Ascending aorta (tissue), 2 donors: ENCODE data around the gene SQSTM1. TPM values are rescaled to one million over a fixed set of nuclear protein-coding genes. Genes with fewer than 3 reads are reported as not detected.
"Not testable (repeated sequence)": the region's sequence is repeated elsewhere in the genome, so short reads cannot be mapped to it uniquely, and the experiment has no call there.

Source experiments
- DNase-seq, 2 donors: peaks; one replicate each; pipeline ENCODE4 v3.0.0-alpha.2; 2019; ENCODE audit warnings: low spot score in 2 of 2
- H3K27ac ChIP-seq, 2 donors: fragments of 200-600 bp; sonication (generic); one replicate each; pipeline ENCODE4 v1.5.1; 2016 to 2017; ENCODE audit warnings: mild to moderate bottlenecking in 1 of 2
- H3K27me3 ChIP-seq: fragments of 200-600 bp; sonication (generic); one replicate; pipeline ENCODE4 v1.5.1; 2017
- H3K36me3 ChIP-seq, 2 donors: fragments of 200-600 bp; sonication (generic); one replicate each; pipeline ENCODE4 v1.5.1; 2016
- H3K4me1 ChIP-seq, 2 donors: fragments of 200-600 bp; sonication (generic); one replicate each; pipeline ENCODE4 v1.5.1; 2016 to 2017; ENCODE audit warnings: mild to moderate bottlenecking in 1 of 2
- H3K4me3 ChIP-seq, 2 donors: fragments of 200-600 bp; sonication (generic); one replicate each; pipeline ENCODE4 v1.5.1; 2016 to 2017; ENCODE audit warnings: mild to moderate bottlenecking in 1 of 2
- H3K9me3 ChIP-seq, 2 donors: fragments of 200-600 bp; sonication (generic); one replicate each; pipeline ENCODE4 v1.5.1; 2016
- intact Hi-C: fragments of 100-400 bp; cut with DNase I; formaldehyde crosslinking; loops from one replicate; pipeline ENCODE4 v1.15.1; 2023
- total RNA-seq: library from RNA; depleted of rRNA; stranded (reverse); fragments of >200 nt; gene quantifications from one replicate; pipeline ENCODE4 v1.1.0, GENCODE V29; 2016
- TF ChIP-seq, protein P1 (sequence below), 3 experiments: fragments of 200-600 bp in 2 of 3; fragments of 450-650 bp in 1 of 3; sonication (generic) in 2 of 3; IDR thresholded peaks; one replicate each; pipeline ENCODE4 v1.5.1; 2016 to 2019; ENCODE audit warnings: antibody characterized with exemption in 3 of 3, mild to moderate bottlenecking in 1 of 3, moderate library complexity in 1 of 3

SQSTM1 gene
- total RNA-seq, 1 donor from 2014 or later, result 476 TPM

DNA sequence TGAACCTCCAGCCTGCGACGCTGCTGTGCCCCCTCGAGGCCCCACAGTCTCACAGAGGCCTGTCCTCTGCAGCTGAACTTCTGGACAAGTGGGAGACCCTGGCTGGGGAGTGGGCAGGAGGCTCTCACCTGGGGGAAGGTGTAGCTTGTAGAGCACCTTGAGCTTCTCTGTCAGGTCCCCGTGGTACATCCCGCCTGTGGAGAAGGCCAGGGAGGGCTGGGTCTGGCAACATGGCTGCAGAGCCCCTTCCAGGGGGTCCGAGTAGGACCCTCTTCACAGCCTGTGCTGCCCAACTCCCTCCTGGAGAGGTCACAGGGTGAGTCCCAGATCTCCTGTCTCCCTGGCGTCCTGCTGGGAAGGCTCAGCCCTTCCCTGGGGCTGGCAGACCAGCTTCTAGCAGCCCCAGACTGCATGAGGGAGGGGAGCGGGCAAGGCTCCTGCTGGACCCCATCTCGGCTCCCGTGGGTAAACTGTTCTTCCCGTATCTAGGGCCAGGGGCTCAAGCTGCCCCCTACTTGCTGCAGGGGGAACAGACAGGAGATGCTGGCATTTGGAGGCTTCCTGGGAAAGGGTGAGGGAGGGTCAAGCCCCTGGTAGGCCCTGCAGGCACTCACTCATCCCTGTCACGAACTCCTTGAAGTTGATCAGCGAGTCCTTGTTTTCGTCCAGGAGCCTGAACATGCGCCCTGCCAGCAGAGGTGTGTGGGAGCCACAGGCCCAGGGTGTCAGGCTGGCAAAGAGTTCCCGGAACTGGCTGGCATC lies 49.1 kb downstream of the SQSTM1 start:
- intact Hi-C loops, result no loop called here
- H3K27me3 ChIP-seq, result no peaks in the 10 kb centered on the region

DNA sequence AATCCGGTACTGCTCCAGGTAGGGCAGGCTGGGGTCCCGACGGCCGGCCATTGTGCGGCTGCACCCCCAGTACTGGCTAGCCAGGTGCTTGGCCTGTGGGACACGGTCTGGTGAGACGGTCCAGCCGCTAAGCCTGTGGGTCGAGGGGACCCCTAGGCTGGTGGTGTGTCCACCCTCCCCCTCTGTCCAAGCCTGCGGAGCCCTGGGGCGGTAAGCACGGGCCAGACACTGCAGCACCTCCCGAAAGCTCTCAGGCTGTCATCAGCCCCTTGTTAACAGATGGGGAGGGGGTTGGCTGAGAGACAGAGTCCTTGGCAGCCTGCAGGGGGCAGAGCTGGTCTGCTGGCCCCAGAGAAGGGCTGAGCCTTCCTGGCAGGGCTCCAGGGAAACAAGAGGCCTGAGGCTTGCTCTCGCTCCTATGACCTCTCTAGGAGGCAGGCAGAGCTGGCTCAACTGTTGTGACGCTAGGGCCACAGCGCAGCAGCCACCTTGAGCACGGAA lies 49.7 kb downstream of the SQSTM1 start:
- H3K27ac ChIP-seq, result no peak overlapping the region
- no peaks in the 10 kb centered on the region for H3K4me1 ChIP-seq
- H3K9me3 ChIP-seq, result no peaks in the 10 kb centered on the region
- DNase-seq, result no peak
- TF ChIP-seq, protein P1, sequence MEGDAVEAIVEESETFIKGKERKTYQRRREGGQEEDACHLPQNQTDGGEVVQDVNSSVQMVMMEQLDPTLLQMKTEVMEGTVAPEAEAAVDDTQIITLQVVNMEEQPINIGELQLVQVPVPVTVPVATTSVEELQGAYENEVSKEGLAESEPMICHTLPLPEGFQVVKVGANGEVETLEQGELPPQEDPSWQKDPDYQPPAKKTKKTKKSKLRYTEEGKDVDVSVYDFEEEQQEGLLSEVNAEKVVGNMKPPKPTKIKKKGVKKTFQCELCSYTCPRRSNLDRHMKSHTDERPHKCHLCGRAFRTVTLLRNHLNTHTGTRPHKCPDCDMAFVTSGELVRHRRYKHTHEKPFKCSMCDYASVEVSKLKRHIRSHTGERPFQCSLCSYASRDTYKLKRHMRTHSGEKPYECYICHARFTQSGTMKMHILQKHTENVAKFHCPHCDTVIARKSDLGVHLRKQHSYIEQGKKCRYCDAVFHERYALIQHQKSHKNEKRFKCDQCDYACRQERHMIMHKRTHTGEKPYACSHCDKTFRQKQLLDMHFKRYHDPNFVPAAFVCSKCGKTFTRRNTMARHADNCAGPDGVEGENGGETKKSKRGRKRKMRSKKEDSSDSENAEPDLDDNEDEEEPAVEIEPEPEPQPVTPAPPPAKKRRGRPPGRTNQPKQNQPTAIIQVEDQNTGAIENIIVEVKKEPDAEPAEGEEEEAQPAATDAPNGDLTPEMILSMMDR (IDR thresholded peaks at IDR 0.05), result no peak
- H3K27me3 ChIP-seq, result no peaks in the 10 kb centered on the region
- intact Hi-C loops, result no loop called here
- H3K36me3 ChIP-seq, result peaks cover 77 to 92% of the 10 kb centered on the region in 2 donors
- no peak overlapping the region for H3K4me3 ChIP-seq

More for the DNA sequence above, 49.1 kb downstream of the SQSTM1 start:
- no peak for DNase-seq
- TF ChIP-seq, protein P1 (IDR thresholded peaks at IDR 0.05), result no peak
- Histone ChIP-seq H3K9me3 (no peaks in the 10 kb centered on the region), H3K27ac (no peak overlapping the region), H3K4me3 (no peak overlapping the region), H3K4me1 (no peaks in the 10 kb centered on the region), H3K36me3 (peaks cover 79 to 92% of the 10 kb centered on the region in 2 donors)

DNA sequence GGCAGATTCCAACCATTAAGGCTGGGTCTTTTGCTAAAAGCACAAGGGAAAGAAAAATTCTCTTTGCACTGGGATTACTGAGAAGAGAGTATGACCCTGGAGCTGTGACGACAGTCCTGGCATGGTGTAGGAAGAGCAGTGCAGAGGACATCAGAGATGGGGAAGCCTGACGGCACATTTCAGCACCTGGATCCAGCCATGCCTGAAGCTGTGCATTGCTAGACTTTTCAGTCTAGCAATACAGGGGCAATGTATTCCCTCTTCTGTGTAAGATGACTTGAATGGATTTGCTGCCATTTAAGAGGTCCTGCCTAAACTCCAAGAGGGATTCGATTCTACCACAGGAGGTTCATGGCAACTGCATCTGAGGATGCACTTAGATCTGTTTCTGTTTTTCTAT lies 50.2 kb downstream of the SQSTM1 start:
- no peak overlapping the region for H3K4me3 ChIP-seq
- DNase-seq, result no peak
- H3K4me1 ChIP-seq, result no peaks in the 10 kb centered on the region
- intact Hi-C loops, result no loop called here
- no peaks in the 10 kb centered on the region for H3K27me3 ChIP-seq
- no peak overlapping the region for H3K27ac ChIP-seq
- TF ChIP-seq, protein P1 (IDR thresholded peaks at IDR 0.05), result no peak
- peaks cover 73 to 91% of the 10 kb centered on the region in 2 donors for H3K36me3 ChIP-seq
- no peaks in the 10 kb centered on the region for H3K9me3 ChIP-seq

DNA sequence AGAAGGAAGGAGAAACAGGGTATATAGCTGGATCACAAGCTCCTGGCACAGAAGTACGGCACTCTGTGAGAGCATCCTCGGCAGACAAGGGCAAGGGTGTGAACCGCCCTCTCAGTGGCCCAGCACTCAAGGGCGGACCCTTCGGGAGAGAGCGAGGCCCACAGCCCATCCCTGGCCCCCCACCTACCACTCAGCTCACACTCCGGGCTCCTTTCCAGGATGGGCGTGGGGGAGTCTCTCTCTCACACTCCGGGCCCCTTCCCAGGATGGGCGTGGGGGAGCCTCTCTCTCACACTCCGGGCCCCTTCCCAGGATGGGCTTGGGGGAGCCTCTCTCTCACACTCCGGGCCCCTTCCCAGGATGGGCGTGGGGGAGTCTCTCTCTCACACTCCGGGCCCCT lies 50.8 kb downstream of the SQSTM1 start:
- H3K27ac ChIP-seq, H3K27me3 ChIP-seq, intact Hi-C loops, H3K9me3 ChIP-seq, DNase-seq, H3K4me3 ChIP-seq, H3K4me1 ChIP-seq: not testable (repeated sequence)
- H3K36me3 ChIP-seq, result peaks cover 77 to 91% of the 10 kb centered on the region in 2 donors

DNA sequence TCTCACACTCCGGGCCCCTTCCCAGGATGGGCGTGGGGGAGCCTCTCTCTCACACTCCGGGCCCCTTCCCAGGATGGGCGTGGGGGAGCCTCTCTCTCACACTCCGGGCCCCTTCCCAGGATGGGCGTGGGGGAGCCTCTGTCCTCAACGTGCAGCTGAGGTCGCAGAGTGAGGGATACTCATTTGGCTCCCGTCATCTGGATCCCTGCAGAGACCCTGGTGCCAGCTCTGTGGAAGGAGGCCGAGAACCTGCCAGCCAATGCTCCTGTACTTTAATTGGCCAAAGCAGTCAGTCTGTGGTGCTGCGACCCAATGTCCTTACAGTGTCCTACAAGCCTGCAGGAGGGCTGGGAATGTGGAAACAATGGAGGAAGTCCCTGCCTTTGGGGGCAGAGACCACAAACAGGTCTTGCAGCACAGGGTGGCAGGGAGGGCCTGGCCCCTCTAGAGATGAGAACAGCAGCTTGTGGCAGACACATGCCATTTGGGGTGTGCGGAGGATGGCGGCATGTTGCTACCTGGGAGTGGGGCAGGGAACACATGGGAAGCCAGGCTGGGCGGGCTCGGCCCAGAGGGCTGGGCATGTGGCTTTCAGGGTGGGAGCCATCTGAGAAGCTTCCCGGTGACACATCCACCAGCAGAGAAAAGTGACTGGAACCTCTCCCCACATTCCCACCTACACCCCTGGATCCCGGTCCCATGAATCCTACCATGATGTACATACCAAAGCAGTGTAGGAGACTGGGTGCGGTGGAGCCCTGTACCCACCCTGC lies 51.5 kb downstream of the SQSTM1 start:
- intact Hi-C loops, result no loop called here
- Histone ChIP-seq H3K9me3 (no peaks in the 10 kb centered on the region), H3K36me3 (peaks cover 71 to 87% of the 10 kb centered on the region in 2 donors), H3K27ac (no peak overlapping the region), H3K27me3 (no peaks in the 10 kb centered on the region), H3K4me1 (no peaks in the 10 kb centered on the region), H3K4me3 (no peak overlapping the region)
- TF ChIP-seq, protein P1 (IDR thresholded peaks at IDR 0.05), result no peak
- no peak for DNase-seq
